Loucy (cell line): ENCODE data around the gene UTY.

Experiments
- H2AFZ ChIP-seq: fragments of 200-600 bp; sonication (generic); 2 replicates; pipeline ENCODE4 v1.6.0; 2016; ENCODE audit warnings: antibody characterized with exemption, mild to moderate bottlenecking, low read length, moderate library complexity
- H3F3A ChIP-seq: fragments of 200-600 bp; 2 replicates; pipeline ENCODE4 v1.6.0; 2016; ENCODE audit warnings: antibody characterized with exemption, low read depth, mild to moderate bottlenecking
- H3K27me3 ChIP-seq: fragments of 200-600 bp; sonication (generic); 2 replicates; pipeline ENCODE4 v1.6.1; 2014; ENCODE audit warnings: low read length, mild to moderate bottlenecking; ENCODE audit not compliant: insufficient read depth, poor library complexity, severe bottlenecking
- H3K36me3 ChIP-seq: fragments of 200-600 bp; sonication (generic); 2 replicates; pipeline ENCODE4 v1.6.1; 2016; ENCODE audit warnings: low read length; ENCODE audit not compliant: insufficient read depth
- H3K4me1 ChIP-seq: fragments of 200-600 bp; sonication (generic); 2 replicates; pipeline ENCODE4 v1.5.1; 2014; ENCODE audit warnings: low read length, mild to moderate bottlenecking; ENCODE audit not compliant: insufficient read depth, poor library complexity, severe bottlenecking
- H3K4me2 ChIP-seq: fragments of 200-600 bp; sonication (generic); 2 replicates; pipeline ENCODE4 v1.6.0; 2014; ENCODE audit warnings: antibody characterized with exemption, low read length, low read depth, mild to moderate bottlenecking; ENCODE audit not compliant: poor library complexity, severe bottlenecking
- H3K4me3 ChIP-seq: fragments of 200-600 bp; sonication (generic); 2 replicates; pipeline ENCODE4 v1.5.1; 2014; ENCODE audit warnings: low read length, mild to moderate bottlenecking, mixed read lengths; ENCODE audit not compliant: poor library complexity, severe bottlenecking
- H3K79me2 ChIP-seq: fragments of 200-600 bp; sonication (generic); 2 replicates; pipeline ENCODE4 v1.6.1; 2014; ENCODE audit warnings: low read length; ENCODE audit not compliant: insufficient read depth
- H3K9ac ChIP-seq: fragments of 200-600 bp; sonication (generic); 2 replicates; pipeline ENCODE4 v1.6.0; 2014; ENCODE audit warnings: mild to moderate bottlenecking, low read depth, low read length, moderate library complexity; ENCODE audit not compliant: poor library complexity, severe bottlenecking
- H3K9me2 ChIP-seq: fragments of 200-600 bp; sonication (generic); replicated peaks from 2 replicates; pipeline ENCODE4 v1.6.1; 2016; ENCODE audit warnings: low read depth, low read length, mixed read lengths
- H3K9me3 ChIP-seq: fragments of 200-600 bp; sonication (generic); 2 replicates; pipeline ENCODE4 v1.6.1; 2014; ENCODE audit warnings: mild to moderate bottlenecking, antibody characterized with exemption, low read length, low read depth; ENCODE audit not compliant: insufficient read depth
- H4K20me1 ChIP-seq: fragments of 200-600 bp; sonication (generic); 2 replicates; pipeline ENCODE4 v1.6.0; 2014; ENCODE audit warnings: antibody characterized with exemption, low read length, mild to moderate bottlenecking; ENCODE audit not compliant: insufficient read depth, poor library complexity, severe bottlenecking
- EZH2phosphoT487 ChIP-seq: fragments of 200-600 bp; IDR thresholded peaks from 2 replicates; pipeline ENCODE4 v1.6.1; 2018; ENCODE audit warnings: antibody characterized with exemption, mild to moderate bottlenecking, moderate library complexity, borderline replicate concordance
- TF ChIP-seq, protein P1 (sequence below): fragments of 200-600 bp; sonication (generic); conservative IDR thresholded peaks from 2 replicates; pipeline ENCODE4 v1.5.1; 2014; ENCODE audit warnings: mild to moderate bottlenecking, antibody characterized with exemption, low read length

Gene UTY

DNA sequence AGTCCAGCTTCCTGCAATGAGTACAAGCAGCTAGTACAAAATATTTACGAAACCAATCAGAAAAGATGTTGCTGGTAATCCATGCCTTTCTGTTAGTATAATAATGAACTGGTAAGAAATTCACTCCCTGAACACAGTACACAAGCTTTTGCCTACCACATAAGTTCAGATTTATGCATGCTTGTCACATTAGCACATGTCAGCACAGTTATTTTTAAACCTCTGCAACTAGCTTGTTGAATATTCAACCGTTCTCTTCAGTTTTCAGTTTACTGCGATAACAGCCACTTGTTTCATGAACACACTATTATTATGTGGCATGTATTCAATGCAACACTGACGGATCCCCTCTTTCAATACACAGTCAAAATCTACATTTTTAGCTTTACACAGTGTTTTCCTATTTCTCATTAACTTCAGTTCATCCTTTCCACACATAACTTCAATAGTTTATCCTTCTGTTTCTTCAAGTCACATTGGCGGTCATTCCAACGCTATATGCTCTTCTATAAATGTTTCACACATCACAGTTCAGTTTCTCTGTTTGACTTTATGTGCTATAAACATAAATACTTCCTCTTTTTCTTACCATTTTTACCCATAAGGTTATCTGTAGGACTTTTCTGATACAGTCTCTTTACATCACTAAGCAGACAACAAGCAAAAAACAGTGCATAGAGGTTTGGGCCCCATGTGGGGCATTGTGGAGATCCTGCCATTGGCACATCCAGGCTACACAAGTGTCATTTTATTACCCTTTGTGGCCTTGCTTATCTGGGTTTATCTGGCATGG is 62.8 kb downstream of the UTY start:
- H3K79me2 ChIP-seq: no peaks in the 10 kb centered on the region
- H3K9ac ChIP-seq: no peak overlapping the region
- H3F3A ChIP-seq: no peaks in the 10 kb centered on the region
- TF ChIP-seq EZH2phosphoT487: no peak
- TF ChIP-seq, protein P1, sequence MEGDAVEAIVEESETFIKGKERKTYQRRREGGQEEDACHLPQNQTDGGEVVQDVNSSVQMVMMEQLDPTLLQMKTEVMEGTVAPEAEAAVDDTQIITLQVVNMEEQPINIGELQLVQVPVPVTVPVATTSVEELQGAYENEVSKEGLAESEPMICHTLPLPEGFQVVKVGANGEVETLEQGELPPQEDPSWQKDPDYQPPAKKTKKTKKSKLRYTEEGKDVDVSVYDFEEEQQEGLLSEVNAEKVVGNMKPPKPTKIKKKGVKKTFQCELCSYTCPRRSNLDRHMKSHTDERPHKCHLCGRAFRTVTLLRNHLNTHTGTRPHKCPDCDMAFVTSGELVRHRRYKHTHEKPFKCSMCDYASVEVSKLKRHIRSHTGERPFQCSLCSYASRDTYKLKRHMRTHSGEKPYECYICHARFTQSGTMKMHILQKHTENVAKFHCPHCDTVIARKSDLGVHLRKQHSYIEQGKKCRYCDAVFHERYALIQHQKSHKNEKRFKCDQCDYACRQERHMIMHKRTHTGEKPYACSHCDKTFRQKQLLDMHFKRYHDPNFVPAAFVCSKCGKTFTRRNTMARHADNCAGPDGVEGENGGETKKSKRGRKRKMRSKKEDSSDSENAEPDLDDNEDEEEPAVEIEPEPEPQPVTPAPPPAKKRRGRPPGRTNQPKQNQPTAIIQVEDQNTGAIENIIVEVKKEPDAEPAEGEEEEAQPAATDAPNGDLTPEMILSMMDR: no peak
- H3K4me1 ChIP-seq: no peaks in the 10 kb centered on the region
- no peaks in the 10 kb centered on the region for H3K9me3 ChIP-seq
- H3K9me2 ChIP-seq: no peaks in the 10 kb centered on the region
- no peaks in the 10 kb centered on the region for H4K20me1 ChIP-seq
- no peaks in the 10 kb centered on the region for H3K27me3 ChIP-seq
- no peak overlapping the region for H2AFZ ChIP-seq
- no peaks in the 10 kb centered on the region for H3K36me3 ChIP-seq
- H3K4me2 ChIP-seq: no peak overlapping the region
- H3K4me3 ChIP-seq: no peak overlapping the region

DNA sequence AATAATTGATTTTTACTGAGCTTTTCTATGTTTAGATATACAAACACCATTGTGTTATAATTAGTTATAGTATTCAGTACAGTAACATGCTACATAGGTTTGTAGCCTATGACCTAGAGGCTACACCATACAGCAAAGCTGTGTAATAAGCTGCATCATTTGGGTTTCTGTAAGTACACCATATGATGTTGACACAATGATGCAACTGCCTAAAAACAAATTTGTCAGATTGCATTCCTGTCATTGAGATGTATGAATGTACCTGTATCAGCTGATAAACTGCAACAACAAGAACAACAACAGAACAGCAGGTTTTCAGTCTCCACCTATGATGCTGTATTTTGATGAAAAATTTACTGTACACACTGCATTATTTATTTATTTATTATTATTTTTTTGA is 64.3 kb downstream of the UTY start:
- no peak overlapping the region for H2AFZ ChIP-seq
- no peaks in the 10 kb centered on the region for H3F3A ChIP-seq
- no peaks in the 10 kb centered on the region for H3K9me3 ChIP-seq
- no peaks in the 10 kb centered on the region for H3K79me2 ChIP-seq
- no peak for TF ChIP-seq EZH2phosphoT487
- TF ChIP-seq, protein P1: no peak
- no peaks in the 10 kb centered on the region for H3K36me3 ChIP-seq
- no peaks in the 10 kb centered on the region for H3K27me3 ChIP-seq
- no peaks in the 10 kb centered on the region for H4K20me1 ChIP-seq
- no peak overlapping the region for H3K9ac ChIP-seq
- no peaks in the 10 kb centered on the region for H3K9me2 ChIP-seq
- H3K4me1 ChIP-seq: no peaks in the 10 kb centered on the region
- H3K4me2 ChIP-seq: no peak overlapping the region
- no peak overlapping the region for H3K4me3 ChIP-seq

DNA sequence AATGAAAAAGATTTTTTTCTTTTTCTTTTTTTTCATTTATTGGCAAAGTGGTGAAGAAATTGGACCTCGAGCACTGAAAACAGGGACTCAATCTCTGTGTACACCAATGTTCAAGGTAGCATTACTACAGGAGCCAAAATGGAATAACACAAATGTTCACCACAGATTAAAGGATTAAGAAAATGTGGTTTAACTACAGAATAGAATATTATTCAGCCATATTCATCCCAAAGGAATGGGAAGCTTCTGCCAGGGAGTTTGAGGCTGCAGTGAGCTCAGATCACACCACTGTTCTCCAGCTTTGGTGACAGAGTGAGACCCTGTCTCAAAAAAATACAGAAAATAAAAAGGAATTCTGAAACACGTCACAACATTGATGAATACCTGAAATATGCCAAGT is 81.0 kb downstream of the UTY start:
- Histone ChIP-seq H3K4me3 (no peak overlapping the region), H3K4me1 (no peaks in the 10 kb centered on the region), H3K4me2 (no peak overlapping the region), H3F3A (no peaks in the 10 kb centered on the region), H3K9me3 (no peaks in the 10 kb centered on the region), H3K27me3 (no peaks in the 10 kb centered on the region), H3K9ac (no peak overlapping the region), H3K9me2 (no peaks in the 10 kb centered on the region), H3K36me3 (no peaks in the 10 kb centered on the region), H2AFZ (no peak overlapping the region), H4K20me1 (no peaks in the 10 kb centered on the region), H3K79me2 (no peaks in the 10 kb centered on the region)
- TF ChIP-seq EZH2phosphoT487: no peak
- TF ChIP-seq, protein P1: no peak
